GM19397 (cell line): ENCODE results near the gene KRT75.
"Not testable (repeated sequence)": the region's sequence is repeated elsewhere in the genome, so short reads cannot be mapped to it uniquely, and the experiment has no call there.

Experiments used
- ATAC-seq: cut with Tn5 transposase; IDR thresholded peaks from one replicate; pipeline ENCODE4 v1.9.1; 2021; ENCODE audit warnings: mild to moderate bottlenecking, moderate library complexity; ENCODE audit not compliant: unreplicated experiment

KRT75 gene

GRCh38 chr12:52434081-52434733, at the start of gene KRT75:
KRT75 (minus strand) TSS chr12:52434371; CDS start chr12:52434304, 67 bp downstream.
- no peak for ATAC-seq

GRCh38 chr12:52480073-52480472, 45.9 kb upstream of the KRT75 start:
- ATAC-seq = no peak

- ATAC-seq = no peak
These were observed 43.5 kb upstream of the KRT75 start for GRCh38 chr12:52477651-52478050.

GRCh38 chr12:52474212-52474611, 40.0 kb upstream of the KRT75 start:
- no peak for ATAC-seq

GRCh38 chr12:52473768-52474167, 39.6 kb upstream of the KRT75 start, which contains the start of gene KRT6C:
KRT6C (minus strand) TSS chr12:52473805; CDS start chr12:52473737, 68 bp downstream.
- no peak for ATAC-seq

- no peak for ATAC-seq
These were observed 35.7 kb upstream of the KRT75 start for GRCh38 chr12:52469853-52470252.

GRCh38 chr12:52464897-52465296, 30.7 kb upstream of the KRT75 start:
- no peak for ATAC-seq

GRCh38 chr12:52461693-52462092, 27.5 kb upstream of the KRT75 start:
- no peak for ATAC-seq

GRCh38 chr12:52458861-52459260, 24.7 kb upstream of the KRT75 start:
- no peak for ATAC-seq

- ATAC-seq = no peak
These were observed 21.6 kb upstream of the KRT75 start for GRCh38 chr12:52455821-52456220.

- no peak for ATAC-seq
These were observed 20.4 kb upstream of the KRT75 start for GRCh38 chr12:52454411-52455201.

- ATAC-seq = no peak
These were observed 17.9 kb upstream of the KRT75 start, which contains the start of gene KRT6B for GRCh38 chr12:52452101-52452500. KRT6B (minus strand) TSS chr12:52452146; CDS start chr12:52452078, 68 bp downstream.

- ATAC-seq = no peak
These were observed 14.1 kb upstream of the KRT75 start for GRCh38 chr12:52448228-52448627.

- not testable (repeated sequence) for ATAC-seq
These were observed 13.0 kb upstream of the KRT75 start for GRCh38 chr12:52447196-52447595.

GRCh38 chr12:52446367-52447045, 12.3 kb upstream of the KRT75 start:
- no peak for ATAC-seq

GRCh38 chr12:52445876-52446275, 11.7 kb upstream of the KRT75 start:
- ATAC-seq = no peak

GRCh38 chr12:52444647-52445595, 10.8 kb upstream of the KRT75 start:
- ATAC-seq = no peak

GRCh38 chr12:52443966-52444365, 9.8 kb upstream of the KRT75 start:
- no peak for ATAC-seq

GRCh38 chr12:52442600-52443061, 8.5 kb upstream of the KRT75 start:
- ATAC-seq = no peak

- no peak for ATAC-seq
These were observed 7.2 kb upstream of the KRT75 start for GRCh38 chr12:52441320-52441911.
